IPS-18a (cell line): Measurements from ENCODE around the gene SPEF2.
"Not testable (repeated sequence)": the region's sequence is repeated elsewhere in the genome, so short reads cannot be mapped to it uniquely, and the experiment has no call there.

Experiments used
- H3K27ac ChIP-seq: one replicate; pipeline ENCODE4 v1.5.1; 2013; ENCODE audit warnings: low read length
- H3K27me3 ChIP-seq: one replicate; pipeline ENCODE4 v1.6.1; 2013; ENCODE audit warnings: mild to moderate bottlenecking, low read length; ENCODE audit not compliant: control insufficient read depth, insufficient read depth
- H3K36me3 ChIP-seq: one replicate; pipeline ENCODE4 v1.6.1; 2013; ENCODE audit warnings: low read depth, low read length; ENCODE audit not compliant: control insufficient read depth
- H3K4me1 ChIP-seq: one replicate; pipeline ENCODE4 v1.6.1; 2013; ENCODE audit warnings: low read depth, low read length; ENCODE audit not compliant: control insufficient read depth
- H3K4me3 ChIP-seq: one replicate; pipeline ENCODE4 v1.5.1; 2013; ENCODE audit warnings: low read length
- H3K9ac ChIP-seq: one replicate; pipeline ENCODE4 v1.6.1; 2013; ENCODE audit warnings: mild to moderate bottlenecking, low read length, moderate library complexity
- H3K9me3 ChIP-seq: one replicate; pipeline ENCODE4 v1.6.1; 2013; ENCODE audit warnings: low read depth, low read length; ENCODE audit not compliant: control insufficient read depth

Gene SPEF2

DNA sequence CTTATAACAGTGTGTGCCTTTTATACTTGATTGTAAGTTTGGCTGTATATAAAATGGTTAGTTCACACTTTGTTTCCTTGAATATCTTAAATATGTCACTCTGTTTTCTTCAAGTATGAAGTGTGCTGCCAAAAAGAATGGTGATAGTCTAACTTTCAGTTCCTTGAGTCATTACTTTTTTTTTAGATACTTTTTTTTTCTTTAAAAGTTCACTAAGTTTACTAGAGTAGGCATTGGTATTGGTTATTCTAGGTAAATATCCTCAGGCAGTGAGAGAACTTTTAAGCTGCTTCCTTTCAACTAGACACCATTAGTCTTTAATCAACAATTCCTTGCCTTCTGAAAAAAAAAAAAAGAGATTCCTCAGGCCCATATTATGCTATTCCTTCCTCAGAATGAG lies 41.9 kb downstream of the SPEF2 start:
- H3K4me1 ChIP-seq = no peaks in the 10 kb centered on the region
- no peaks in the 10 kb centered on the region for H3K36me3 ChIP-seq
- no peak overlapping the region for H3K27ac ChIP-seq
- H3K4me3 ChIP-seq = no peak overlapping the region
- H3K9ac ChIP-seq = no peak overlapping the region
- no peaks in the 10 kb centered on the region for H3K9me3 ChIP-seq
- H3K27me3 ChIP-seq = no peaks in the 10 kb centered on the region

GRCh38 chr5:35660451-35660850 lies 42.8 kb downstream of the SPEF2 start:
- H3K36me3 ChIP-seq = no peaks in the 10 kb centered on the region
- no peak overlapping the region for H3K27ac ChIP-seq
- H3K9ac ChIP-seq = no peak overlapping the region
- no peaks in the 10 kb centered on the region for H3K9me3 ChIP-seq
- no peaks in the 10 kb centered on the region for H3K27me3 ChIP-seq
- no peaks in the 10 kb centered on the region for H3K4me1 ChIP-seq
- no peak overlapping the region for H3K4me3 ChIP-seq

GRCh38 chr5:35664584-35664983 lies 46.9 kb downstream of the SPEF2 start:
- Histone ChIP-seq H3K9ac (no peak overlapping the region), H3K27me3 (no peaks in the 10 kb centered on the region), H3K4me1 (no peaks in the 10 kb centered on the region), H3K27ac (no peak overlapping the region), H3K4me3 (no peak overlapping the region), H3K9me3 (no peaks in the 10 kb centered on the region), H3K36me3 (no peaks in the 10 kb centered on the region)

GRCh38 chr5:35665096-35665495 lies 47.4 kb downstream of the SPEF2 start:
- Histone ChIP-seq H3K4me1 (no peaks in the 10 kb centered on the region), H3K9me3 (no peaks in the 10 kb centered on the region), H3K9ac (no peak overlapping the region), H3K27me3 (no peaks in the 10 kb centered on the region), H3K4me3 (no peak overlapping the region), H3K36me3 (no peaks in the 10 kb centered on the region), H3K27ac (no peak overlapping the region)

- H3K4me3 ChIP-seq = no peak overlapping the region
- H3K4me1 ChIP-seq = no peaks in the 10 kb centered on the region
- no peak overlapping the region for H3K27ac ChIP-seq
- no peaks in the 10 kb centered on the region for H3K9me3 ChIP-seq
- no peaks in the 10 kb centered on the region for H3K36me3 ChIP-seq
- no peaks in the 10 kb centered on the region for H3K27me3 ChIP-seq
- no peak overlapping the region for H3K9ac ChIP-seq
Measured at GRCh38 chr5:35668319-35668718, 50.7 kb downstream of the SPEF2 start.

- Histone ChIP-seq H3K4me1 (peaks cover under 1% of the 10 kb centered on the region), H3K9ac (no peak overlapping the region), H3K27me3 (no peaks in the 10 kb centered on the region), H3K27ac (no peak overlapping the region), H3K36me3 (no peaks in the 10 kb centered on the region), H3K4me3 (no peak overlapping the region), H3K9me3 (no peaks in the 10 kb centered on the region)
Measured at GRCh38 chr5:35668794-35669193, 51.1 kb downstream of the SPEF2 start.

DNA sequence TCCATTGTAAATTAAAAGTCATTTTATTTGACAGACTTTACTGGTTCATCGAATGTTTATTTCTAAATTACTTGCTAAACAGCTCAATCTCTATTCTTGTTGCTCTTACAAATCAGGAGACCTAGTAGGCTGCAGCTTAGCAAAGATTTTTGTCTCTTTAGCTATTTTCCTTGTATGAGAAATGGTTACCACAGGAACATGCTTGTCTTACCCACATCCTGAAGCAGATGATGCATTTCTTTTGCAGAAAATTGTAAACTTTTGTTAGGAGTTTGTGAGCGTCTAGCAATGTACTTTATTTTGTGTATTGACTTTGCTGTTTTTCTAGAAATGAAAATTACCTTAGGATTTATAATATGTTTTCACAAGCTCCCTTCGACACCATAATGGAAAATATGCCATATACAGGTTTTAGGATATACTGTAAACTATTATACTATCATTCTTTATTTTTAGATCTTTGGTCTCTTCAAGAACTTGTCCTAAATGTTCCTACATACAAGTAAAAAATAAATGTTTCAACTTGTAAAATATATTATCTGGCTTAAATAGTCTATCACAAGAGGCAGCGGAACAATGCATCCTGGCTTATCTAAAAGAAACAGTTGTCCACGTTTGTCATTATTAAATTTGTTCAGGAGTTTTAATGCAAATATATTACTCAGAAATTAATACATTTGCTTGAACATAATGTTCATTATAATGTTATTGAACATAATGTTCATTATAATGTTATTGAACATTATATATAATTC lies 54.1 kb downstream of the SPEF2 start:
- Histone ChIP-seq H3K27ac (no peak overlapping the region), H3K4me3 (no peak overlapping the region), H3K9me3 (no peaks in the 10 kb centered on the region), H3K4me1 (peaks cover 3% of the 10 kb centered on the region), H3K9ac (no peak overlapping the region), H3K36me3 (no peaks in the 10 kb centered on the region), H3K27me3 (no peaks in the 10 kb centered on the region)

- not testable (repeated sequence) for H3K27ac ChIP-seq, H3K4me3 ChIP-seq, H3K27me3 ChIP-seq, H3K9me3 ChIP-seq, H3K9ac ChIP-seq, H3K4me1 ChIP-seq, H3K36me3 ChIP-seq
Measured at GRCh38 chr5:35672296-35672655, 54.6 kb downstream of the SPEF2 start.

- no peak overlapping the region for H3K4me3 ChIP-seq
- H3K9me3 ChIP-seq = no peaks in the 10 kb centered on the region
- peaks cover 3% of the 10 kb centered on the region for H3K4me1 ChIP-seq
- H3K36me3 ChIP-seq = no peaks in the 10 kb centered on the region
- no peak overlapping the region for H3K9ac ChIP-seq
- H3K27ac ChIP-seq = no peak overlapping the region
- H3K27me3 ChIP-seq = no peaks in the 10 kb centered on the region
Measured at GRCh38 chr5:35672995-35673394, 55.3 kb downstream of the SPEF2 start.

DNA sequence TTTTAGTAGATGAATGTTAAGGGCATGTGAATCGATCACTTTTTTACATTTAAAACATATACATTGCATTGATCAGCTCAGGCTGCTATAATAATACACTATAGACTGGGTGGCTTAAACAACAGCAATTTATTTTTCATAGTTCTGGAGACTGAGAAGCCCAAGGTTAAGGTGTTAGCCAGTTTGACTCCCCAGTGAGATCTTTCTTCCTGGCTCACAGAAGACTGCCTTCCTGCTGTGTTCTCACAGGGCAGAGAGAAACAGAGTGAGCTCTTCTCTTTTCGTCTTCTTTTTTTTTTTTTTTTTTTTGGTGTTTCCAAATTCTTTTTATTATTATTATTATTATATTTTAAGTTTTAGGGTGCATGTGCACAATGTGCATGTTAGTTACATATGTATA lies 56.4 kb downstream of the SPEF2 start:
- Histone ChIP-seq H3K27ac (no peak overlapping the region), H3K36me3 (no peaks in the 10 kb centered on the region), H3K4me3 (no peak overlapping the region), H3K9ac (no peak overlapping the region), H3K9me3 (no peaks in the 10 kb centered on the region), H3K4me1 (peaks cover 3% of the 10 kb centered on the region), H3K27me3 (no peaks in the 10 kb centered on the region)

DNA sequence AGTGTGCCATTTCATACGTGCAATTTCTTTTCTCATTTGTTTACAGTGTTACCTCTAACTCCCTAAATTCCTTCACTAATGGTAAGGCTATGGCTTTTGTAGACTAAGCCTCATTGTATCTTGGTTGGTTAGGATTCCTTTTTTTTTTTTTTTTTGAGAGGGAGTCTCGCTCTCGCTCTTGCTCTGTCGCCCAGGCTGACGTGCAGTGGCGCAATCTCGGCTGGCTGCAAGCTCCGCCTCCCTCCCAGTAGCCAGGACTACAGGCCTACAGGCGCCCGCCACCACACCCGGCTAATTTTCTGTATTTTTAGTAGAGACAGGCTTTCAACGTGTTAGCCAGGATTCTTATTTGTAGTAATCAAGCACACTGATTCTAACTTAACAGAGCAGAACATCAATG lies 57.7 kb downstream of the SPEF2 start:
- Histone ChIP-seq H3K4me3 (no peak overlapping the region), H3K36me3 (no peaks in the 10 kb centered on the region), H3K4me1 (peaks cover 3% of the 10 kb centered on the region), H3K9me3 (no peaks in the 10 kb centered on the region), H3K9ac (no peak overlapping the region), H3K27ac (no peak overlapping the region), H3K27me3 (no peaks in the 10 kb centered on the region)

DNA sequence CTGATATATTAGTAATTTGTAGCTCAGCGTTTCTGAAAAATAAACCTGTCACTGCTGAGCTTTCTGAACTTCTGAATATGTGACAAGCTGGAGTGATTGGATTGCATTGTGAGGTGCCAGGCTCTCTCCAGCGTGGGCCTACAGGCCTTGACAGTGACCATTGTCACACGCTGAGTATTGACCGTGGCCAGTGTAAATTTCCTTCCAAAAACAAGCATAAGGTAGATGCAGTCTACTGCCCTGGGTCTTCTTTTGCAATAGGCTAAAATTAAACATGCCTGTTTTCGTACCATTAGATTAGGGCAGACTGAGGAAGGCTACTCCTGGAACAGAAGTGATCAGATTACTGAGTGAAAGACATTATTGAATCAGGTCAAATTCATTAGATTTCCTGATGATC lies 60.2 kb downstream of the SPEF2 start:
- H3K4me1 ChIP-seq = peaks cover 3% of the 10 kb centered on the region
- H3K27ac ChIP-seq = no peak overlapping the region
- no peaks in the 10 kb centered on the region for H3K9me3 ChIP-seq
- no peaks in the 10 kb centered on the region for H3K27me3 ChIP-seq
- no peak overlapping the region for H3K9ac ChIP-seq
- H3K4me3 ChIP-seq = no peak overlapping the region
- H3K36me3 ChIP-seq = no peaks in the 10 kb centered on the region
